HepG2 (cell line): ENCODE measurements around the gene VILL. TPM values are rescaled to one million over a fixed set of nuclear protein-coding genes. Genes with fewer than 3 reads are reported as not detected.
A peak's percentile ranks its signal among the peaks of the same experiment; 100 is the strongest.

ENCODE experiments used
- ATAC-seq: fragments of 200-7000 bp; cut with Tn5 transposase; 3 replicates; pipeline ENCODE4 v1.9.1; 2020; ENCODE audit warnings: mild to moderate bottlenecking, moderate library complexity
- BruUV-seq: library from RNA; stranded (reverse); fragments of 400-500 nt; replicated peaks from 2 replicates; lab custom pipeline; 2021; lab: Mats Ljungman, UMichigan
- CTCF ChIA-PET: fragments of 300-600 bp; formaldehyde crosslinking; extraction: SDS; loops from one replicate; lab custom pipeline; 2021; ENCODE audit warnings: low total read pairs, inconsistent platforms, low intra/inter-chr PET ratio; lab: Yijun Ruan, JAX
- POLR2A ChIA-PET: fragments of 350-600 bp; sonication (Branson Sonifier 250); formaldehyde crosslinking; loops from one replicate; lab custom pipeline; 2020; ENCODE audit warnings: antibody characterized with exemption, inconsistent platforms; lab: Yijun Ruan, JAX
- DNase-seq: peaks from one replicate; pipeline ENCODE4 v3.0.0-alpha.2; 2015; ENCODE audit warnings: low spot score
- FAIRE-seq: peaks from 3 replicates; lab custom pipeline; 2011; peaks lifted over from hg19 to GRCh38; lab: Jason Lieb, UNC
- H2AFZ ChIP-seq: one replicate; pipeline ENCODE4 v1.6.1; 2011; ENCODE audit warnings: low read length, inconsistent platforms
- H3K27ac ChIP-seq: fragments of 300-600 bp; 3 replicates; pipeline ENCODE4 v1.8.0; 2011; ENCODE audit warnings: mixed run types, mild to moderate bottlenecking, mixed read lengths, low read length, inconsistent platforms; ENCODE audit not compliant: insufficient read depth; ENCODE audit errors: extremely low read length
- H3K27me3 ChIP-seq, 2 experiments: fragments of 200-600 bp in 1 of 2; 2 replicates in 1 of 2; 3 replicates in 1 of 2; pipeline versions ENCODE4 v1.6.0 to v1.8.0; 2011; ENCODE audit warnings: low read length in 2 of 2, mild to moderate bottlenecking in 2 of 2, moderate library complexity in 2 of 2, inconsistent platforms in 1 of 2; ENCODE audit not compliant: insufficient read depth in 2 of 2, control insufficient read depth in 1 of 2
- H3K36me3 ChIP-seq, 2 experiments: fragments of 200-600 bp in 1 of 2; replicated peaks in 1 of 2; 2 replicates in 1 of 2; 3 replicates in 1 of 2; pipeline versions ENCODE4 v1.5.1 to v1.8.0; 2011; ENCODE audit warnings: low read length in 2 of 2, inconsistent platforms in 1 of 2; ENCODE audit not compliant: insufficient read depth in 2 of 2, control insufficient read depth in 1 of 2
- H3K4me1 ChIP-seq: 2 replicates; pipeline ENCODE4 v1.5.1; 2012; ENCODE audit warnings: low read length, inconsistent platforms; ENCODE audit not compliant: insufficient read depth
- H3K4me2 ChIP-seq: 2 replicates; pipeline ENCODE4 v1.6.0; 2011; ENCODE audit warnings: low read depth, low read length, inconsistent platforms
- H3K4me3 ChIP-seq, 3 experiments: fragments of 200-600 bp in 1 of 3; sonication (generic), shearing (Covaris generic) in 1 of 3; replicated peaks in 1 of 3; 2 replicates each; pipeline ENCODE4 v1.5.1; 2011 to 2016; ENCODE audit warnings: low read length in 3 of 3, inconsistent platforms in 2 of 3, low read depth in 2 of 3, mild to moderate bottlenecking in 2 of 3, control low read depth in 1 of 3, mixed read lengths in 1 of 3; ENCODE audit not compliant: insufficient read depth in 1 of 3
- H3K79me2 ChIP-seq: one replicate; pipeline ENCODE4 v1.6.1; 2011; ENCODE audit warnings: low read length, inconsistent platforms; ENCODE audit not compliant: insufficient read depth
- H3K9ac ChIP-seq: 2 replicates; pipeline ENCODE4 v1.6.0; 2011; ENCODE audit warnings: mild to moderate bottlenecking, low read depth, low read length, inconsistent platforms; ENCODE audit not compliant: insufficient read depth
- H3K9me3 ChIP-seq: 2 replicates; pipeline ENCODE4 v1.5.1; 2012; ENCODE audit warnings: mild to moderate bottlenecking, low read length
- H4K20me1 ChIP-seq: 2 replicates; pipeline ENCODE4 v1.6.0; 2011; ENCODE audit warnings: inconsistent platforms, mild to moderate bottlenecking, low read length, moderate library complexity; ENCODE audit not compliant: insufficient read depth
- AGO1 ChIP-seq: fragments of 200-400 bp; formaldehyde crosslinking; IDR thresholded peaks from 2 replicates; pipeline ENCODE4 v1.6.1; 2017; ENCODE audit warnings: mild to moderate bottlenecking, low read depth, low read length, moderate library complexity; ENCODE audit not compliant: poor library complexity, severe bottlenecking
- AGO2 ChIP-seq: fragments of 200-400 bp; formaldehyde crosslinking; optimal IDR thresholded peaks from 2 replicates; pipeline ENCODE3; 2017; ENCODE audit warnings: mild to moderate bottlenecking, low read depth, low read length, moderate library complexity
- ATF4 ChIP-seq, 2 experiments: fragments of 450-650 bp in 1 of 2; sonication (generic) in 1 of 2; formaldehyde crosslinking; IDR thresholded peaks; 2 replicates each; pipeline versions ENCODE4 v1.5.0 to v1.8.0; 2020 to 2022; ENCODE audit warnings: mild to moderate bottlenecking in 1 of 2, missing genetic modification reagents in 1 of 2
- NR2F6 ChIP-seq, 2 experiments: IDR thresholded peaks; 2 replicates each; pipeline ENCODE4 v1.6.1; 2016; ENCODE audit warnings: antibody characterized with exemption in 1 of 2, mild to moderate bottlenecking in 1 of 2
- ONECUT2 ChIP-seq: sonication (generic); formaldehyde crosslinking; IDR thresholded peaks from 2 replicates; pipeline ENCODE4 v1.4.0; 2020; ENCODE audit warnings: missing genetic modification reagents
- SIN3A ChIP-seq: IDR thresholded peaks from 2 replicates; pipeline ENCODE4 v1.6.1; 2011; ENCODE audit warnings: low read depth, mild to moderate bottlenecking, control low read depth, low read length, borderline replicate concordance
- TFAP4 ChIP-seq: sonication (generic); IDR thresholded peaks from 2 replicates; pipeline ENCODE4 v1.6.1; 2016; ENCODE audit warnings: low read depth, borderline replicate concordance
- TFDP2 ChIP-seq: sonication (generic); formaldehyde crosslinking; IDR thresholded peaks from 2 replicates; pipeline ENCODE4 v1.4.0; 2020; ENCODE audit warnings: missing genetic modification reagents
- ZBTB1 ChIP-seq: sonication (generic); formaldehyde crosslinking; IDR thresholded peaks from 2 replicates; pipeline ENCODE4 v1.4.0; 2020; ENCODE audit warnings: missing genetic modification reagents, borderline replicate concordance
- ZFP1 ChIP-seq: IDR thresholded peaks from 2 replicates; pipeline ENCODE4 v1.6.1; 2016
- ZFP36L2 ChIP-seq: sonication (generic); formaldehyde crosslinking; IDR thresholded peaks from 2 replicates; pipeline ENCODE4 v1.4.0; 2020; ENCODE audit warnings: missing genetic modification reagents
- ZNF350 ChIP-seq: sonication (generic); formaldehyde crosslinking; IDR thresholded peaks from 2 replicates; pipeline ENCODE4 v1.4.0; 2020; ENCODE audit warnings: mild to moderate bottlenecking, low read depth, missing genetic modification reagents, borderline replicate concordance
- WGBS: methylation state at CpG from one replicate; pipeline ENCODE4 v1.1.6; 2017; ENCODE audit warnings: low lambda C conversion rate; 5-methylcytosine and 5-hydroxymethylcytosine counted together
- in situ Hi-C: cut with HindIII; loops from 2 replicates; pipeline ENCODE4 v1.10.0; 2017; ENCODE audit warnings: low pct_unique_long_range_greater_than_20kb; ENCODE audit not compliant: extremely low pct_ligation_motif_present
- intact Hi-C: fragments of 100-400 bp; cut with micrococcal nuclease; formaldehyde crosslinking; loops from one replicate; pipeline ENCODE4 v1.10.0; 2022; ENCODE audit not compliant: unreplicated experiment
- polyA plus RNA-seq, 8 experiments: library from polyadenylated mRNA; depleted of rRNA in 3 of 8; stranded (reverse) in 7 of 8; unstranded in 1 of 8; fragments of >200 nt; fragmentation: Illumina TruSeq in 4 of 8; extraction: Trizol in 4 of 8; gene quantifications; 2 replicates each; pipeline versions ENCODE4 v1.2.1 to v1.2.3, GENCODE V29; 2011 to 2016; ENCODE audit warnings: low read depth in 4 of 8, missing spikeins in 1 of 8, mixed read lengths in 1 of 8; ENCODE audit not compliant: insufficient read depth in 1 of 8
- total RNA-seq, 5 experiments: library from RNA; depleted of rRNA; stranded (reverse); fragments of >200 nt; fragmentation: Illumina TruSeq; extraction: Trizol; gene quantifications; 2 replicates each; pipeline ENCODE4 v1.2.3, GENCODE V29; 2016; ENCODE audit warnings: low read depth in 1 of 5

VILL gene
- total and polyA plus RNA-seq, 2 of the 13 experiments (the other 11 are each of a cell fraction or from before 2014, with no cell fraction given), result 3.2 to 5.3 TPM

GRCh38 chr3:38011111-38011510 lies 20.5 kb downstream of the VILL start:
- no peaks in the 10 kb centered on the region for H3K9me3 ChIP-seq
- ChIA-PET CTCF (no interaction called here), POLR2A (no interaction called here)
- peaks cover 1% of the 10 kb centered on the region for H3K4me1 ChIP-seq
- H3K4me2 ChIP-seq, result no peak overlapping the region
- H3K27ac ChIP-seq, result no peak overlapping the region
- WGBS, result 99% methylated on average over 12 of the region's 21 CpGs
- intact Hi-C loops, result no loop called here
- no peak overlapping the region for H3K9ac ChIP-seq
- in situ Hi-C loops, result no loop called here
- H3K27me3 ChIP-seq, result no peaks in the 10 kb centered on the region
- no peak overlapping the region for H3K4me3 ChIP-seq
- H4K20me1 ChIP-seq, result no peaks in the 10 kb centered on the region
- H2AFZ ChIP-seq, result no peak overlapping the region
- TF ChIP-seq ZFP36L2 (CRISPR knock-in tag) (no peak), SIN3A (no peak), ZBTB1 (CRISPR knock-in tag) (no peak), ZNF350 (CRISPR knock-in tag) (no peak), AGO2 (peak; percentile 48), AGO1 (peak; percentile 79), ZFP1 (CRISPR knock-in tag) (no peak), NR2F6 (IDR thresholded peaks at IDR 0.05) (no peak), NR2F6 (CRISPR knock-in tag; IDR thresholded peaks at IDR 0.05) (no peak), TFDP2 (no peak), ATF4 (CRISPR knock-in tag; IDR thresholded peaks at IDR 0.05) (no peak), ONECUT2 (CRISPR knock-in tag) (no peak), TFAP4 (no peak)
- ATAC-seq (no peak), FAIRE-seq (no peak), DNase-seq (no peak)
- H3K36me3 ChIP-seq, result peaks cover 3 to 6% of the 10 kb centered on the region in 2 experiments; a peak in 3 of 5 replicates
- no TSS peak for BruUV-seq
- no peaks in the 10 kb centered on the region for H3K79me2 ChIP-seq
